HCT116 (cell line): ENCODE measurements around the gene COX10. TPM values are rescaled to one million over a fixed set of nuclear protein-coding genes. Genes with fewer than 3 reads are reported as not detected.

Experiments
- ATAC-seq: fragments of 200-7000 bp; cut with Tn5 transposase; 2 replicates; pipeline ENCODE4 v1.9.1; 2020; ENCODE audit warnings: mild to moderate bottlenecking, moderate library complexity
- BruUV-seq: library from RNA; stranded (reverse); fragments of 400-500 nt; replicated peaks from 2 replicates; lab custom pipeline; 2021; lab: Mats Ljungman, UMichigan
- CTCF ChIA-PET: fragments of 300-600 bp; sonication (Branson Sonifier 250); formaldehyde crosslinking; loops from one replicate; lab custom pipeline; 2021; ENCODE audit warnings: antibody characterized with exemption; lab: Charles Lee
- POLR2A ChIA-PET: fragments of 300-600, 350-600 bp; sonication (Branson Sonifier 250); formaldehyde crosslinking; loops from one replicate; lab custom pipeline; 2021; ENCODE audit warnings: antibody characterized with exemption; lab: Charles Lee
- RAD21 ChIA-PET, 2 experiments: fragments of 300-600 bp; sonication (Branson Sonifier 250); formaldehyde crosslinking; loops; one replicate each; lab custom pipeline; 2023; ENCODE audit warnings: low total read pairs in 2 of 2; ENCODE audit not compliant: uncharacterized antibody in 2 of 2, unreplicated experiment in 2 of 2, low non-redundant PET in 1 of 2; lab: Charles Lee
- DNase-seq: peaks from one replicate; pipeline ENCODE4 v3.0.0-alpha.2; 2010; ENCODE audit warnings: low read depth, low spot score
- H2AFZ ChIP-seq: fragments of 200-600 bp; shearing (Covaris generic), sonication (generic); 2 replicates; pipeline ENCODE4 v1.6.1; 2017; ENCODE audit warnings: low read depth, mixed run types, mixed read lengths, antibody characterized with exemption, low read length; ENCODE audit not compliant: poor library complexity, severe bottlenecking
- H3K27ac ChIP-seq: 2 replicates; pipeline ENCODE4 v1.5.1; 2012; ENCODE audit warnings: low read depth, low read length
- H3K27me3 ChIP-seq: fragments of 200-600 bp; sonication (generic); 2 replicates; pipeline ENCODE4 v1.6.1; 2016; ENCODE audit warnings: mixed run types, low read length, mixed read lengths; ENCODE audit not compliant: insufficient read depth
- H3K36me3 ChIP-seq, 2 experiments: fragments of 200-500 bp in 1 of 2; fragments of 200-600 bp in 1 of 2; sonication (Bioruptor generic) in 1 of 2; sonication (generic) in 1 of 2; 2 replicates each; pipeline versions ENCODE4 v1.5.1 to v1.6.1; 2014 to 2016; ENCODE audit warnings: low read length in 2 of 2, inconsistent platforms in 1 of 2, mixed read lengths in 1 of 2, mixed run types in 1 of 2; ENCODE audit not compliant: insufficient read depth in 2 of 2, control insufficient read depth in 1 of 2
- H3K4me1 ChIP-seq, 2 experiments: fragments of 200-600 bp in 1 of 2; sonication (generic) in 1 of 2; 2 replicates each; pipeline versions ENCODE4 v1.5.1 to v1.6.1; 2012 to 2017; ENCODE audit warnings: low read length in 2 of 2, inconsistent platforms in 1 of 2, mild to moderate bottlenecking in 1 of 2, mixed read lengths in 1 of 2, mixed run types in 1 of 2, moderate library complexity in 1 of 2; ENCODE audit not compliant: insufficient read depth in 2 of 2, control insufficient read depth in 1 of 2
- H3K4me2 ChIP-seq: fragments of 200-600 bp; sonication (generic); 2 replicates; pipeline ENCODE4 v1.6.1; 2017; ENCODE audit warnings: mixed run types, low read length, mixed read lengths
- H3K4me3 ChIP-seq, 2 experiments: fragments of 200-600 bp in 1 of 2; sonication (generic) in 1 of 2; replicated peaks in 1 of 2; 2 replicates each; pipeline ENCODE4 v1.5.1; 2011 to 2016; ENCODE audit warnings: low read length in 2 of 2, control low read depth in 1 of 2, low read depth in 1 of 2, mild to moderate bottlenecking in 1 of 2, mixed read lengths in 1 of 2, mixed run types in 1 of 2
- H3K79me2 ChIP-seq: fragments of 200-600 bp; sonication (generic); 2 replicates; pipeline ENCODE4 v1.6.1; 2017; ENCODE audit warnings: mild to moderate bottlenecking, mixed run types, low read length, moderate library complexity, mixed read lengths; ENCODE audit not compliant: insufficient read depth
- H3K9ac ChIP-seq: fragments of 200-600 bp; sonication (generic); 2 replicates; pipeline ENCODE4 v1.6.1; 2016; ENCODE audit warnings: low read length, mixed read lengths
- H3K9me2 ChIP-seq: fragments of 200-600 bp; sonication (generic), shearing (Covaris generic); 2 replicates; pipeline ENCODE4 v1.6.1; 2017; ENCODE audit warnings: mixed run types, mild to moderate bottlenecking, moderate library complexity; ENCODE audit not compliant: insufficient read depth
- H3K9me3 ChIP-seq, 2 experiments: fragments of 200-500 bp in 1 of 2; fragments of 200-600 bp in 1 of 2; sonication (Bioruptor generic) in 1 of 2; sonication (generic) in 1 of 2; 2 replicates each; pipeline ENCODE4 v1.6.1; 2014 to 2017; ENCODE audit warnings: low read length in 2 of 2, mixed read lengths in 2 of 2, inconsistent platforms in 1 of 2, low read depth in 1 of 2, mild to moderate bottlenecking in 1 of 2, mixed run types in 1 of 2, moderate library complexity in 1 of 2; ENCODE audit not compliant: control insufficient read depth in 1 of 2, insufficient read depth in 1 of 2
- H4K20me1 ChIP-seq: fragments of 200-600 bp; sonication (generic), shearing (Covaris generic); 2 replicates; pipeline ENCODE4 v1.6.1; 2017; ENCODE audit warnings: mixed run types, mild to moderate bottlenecking, moderate library complexity; ENCODE audit not compliant: insufficient read depth
- CBX3 ChIP-seq: IDR thresholded peaks from 2 replicates; pipeline ENCODE4 v1.6.1; 2012; ENCODE audit warnings: low read depth
- EGR1 ChIP-seq: IDR thresholded peaks from 2 replicates; pipeline ENCODE4 v1.6.1; 2012; ENCODE audit warnings: low read depth
- ELF1 ChIP-seq: IDR thresholded peaks from 2 replicates; pipeline ENCODE4 v1.6.1; 2012; ENCODE audit warnings: low read depth, borderline replicate concordance
- JUND ChIP-seq: IDR thresholded peaks from 2 replicates; pipeline ENCODE4 v1.6.1; 2012
- POLR2AphosphoS5 ChIP-seq: IDR thresholded peaks from 2 replicates; pipeline ENCODE4 v1.6.1; 2011; ENCODE audit warnings: mild to moderate bottlenecking, low read depth, low read length, moderate library complexity
- RAD21 ChIP-seq: IDR thresholded peaks from 2 replicates; pipeline ENCODE4 v1.6.1; 2012; ENCODE audit warnings: low read depth, mild to moderate bottlenecking
- REST ChIP-seq: IDR thresholded peaks from 2 replicates; pipeline ENCODE4 v1.6.1; 2012; ENCODE audit warnings: low read depth
- SP1 ChIP-seq: IDR thresholded peaks from 2 replicates; pipeline ENCODE4 v1.6.1; 2012; ENCODE audit warnings: low read depth
- SRF ChIP-seq: IDR thresholded peaks from 2 replicates; pipeline ENCODE4 v1.6.1; 2012; ENCODE audit warnings: low read depth
- intact Hi-C: fragments of 100-400 bp; cut with micrococcal nuclease; formaldehyde crosslinking; loops from 2 replicates; pipeline ENCODE4 v1.10.0; 2022
- total RNA-seq: library from RNA; stranded (reverse); gene quantifications from one replicate; pipeline ENCODE4 v1.2.1, GENCODE V29; 2021; ENCODE audit not compliant: unreplicated experiment
- TF ChIP-seq, protein P1 (sequence below): IDR thresholded peaks from 2 replicates; pipeline ENCODE4 v1.6.1; 2012
- TF ChIP-seq, protein P2 (sequence below), 3 experiments: fragments of 200-600 bp in 1 of 3; sonication (generic) in 1 of 3; IDR thresholded peaks in 2 of 3; conservative IDR thresholded peaks in 1 of 3; 2 replicates each; pipeline ENCODE4 v1.5.1; 2012 to 2017; ENCODE audit warnings: low read depth in 2 of 3, low read length in 2 of 3, antibody characterized with exemption in 1 of 3, borderline replicate concordance in 1 of 3, control low read depth in 1 of 3, mild to moderate bottlenecking in 1 of 3, mixed read lengths in 1 of 3, mixed run types in 1 of 3, moderate library complexity in 1 of 3; ENCODE audit not compliant: insufficient read depth in 1 of 3
- TF ChIP-seq, protein P3 (sequence below): IDR thresholded peaks from 2 replicates; pipeline ENCODE4 v1.6.1; 2012

Gene COX10
- total RNA-seq, 1 experiment from 2014 or later: 22.4 TPM

DNA sequence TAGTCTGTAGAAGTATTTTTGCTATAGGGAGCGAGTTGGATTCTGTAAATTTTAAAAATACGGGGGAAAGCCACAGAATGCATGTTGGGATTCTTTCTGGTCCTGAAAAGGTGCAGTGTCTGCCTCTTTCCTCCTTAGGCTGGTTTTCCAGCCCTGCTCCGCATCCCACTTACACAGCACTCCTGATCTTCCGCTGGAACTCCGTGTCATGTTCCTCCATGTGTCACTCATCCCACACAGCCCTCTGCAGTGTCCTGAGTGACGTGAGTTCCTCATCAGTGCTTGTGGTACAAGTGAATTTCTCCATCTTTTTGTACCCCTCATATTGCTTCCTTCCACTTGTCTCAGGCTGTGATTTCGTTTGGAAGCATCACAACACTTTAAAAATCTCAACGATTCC lies 34.5 kb downstream of the COX10 start (continued):
- TF ChIP-seq, protein P1, sequence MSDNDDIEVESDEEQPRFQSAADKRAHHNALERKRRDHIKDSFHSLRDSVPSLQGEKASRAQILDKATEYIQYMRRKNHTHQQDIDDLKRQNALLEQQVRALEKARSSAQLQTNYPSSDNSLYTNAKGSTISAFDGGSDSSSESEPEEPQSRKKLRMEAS: no peak
- no peak for TF ChIP-seq RAD21
- no peak for TF ChIP-seq JUND

DNA sequence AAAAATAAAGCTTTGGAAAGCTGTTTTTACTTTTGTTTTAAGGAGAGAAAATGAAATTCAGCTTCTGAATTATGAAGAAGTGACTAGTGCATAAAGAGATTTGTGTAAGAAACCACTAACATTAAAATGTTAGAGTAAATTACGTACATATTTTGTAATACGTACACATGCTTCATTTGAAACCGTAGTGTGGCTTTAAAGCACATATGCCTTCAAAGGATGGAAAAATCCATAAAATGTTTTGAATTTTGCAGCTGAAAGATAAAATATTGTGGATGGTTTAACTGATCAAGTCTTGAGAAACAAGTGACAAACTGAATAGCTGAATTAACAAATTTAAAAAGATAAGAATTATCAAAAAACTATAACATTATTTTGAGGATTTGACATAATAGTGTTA lies 35.4 kb downstream of the COX10 start:
- RAD21 ChIA-PET: no interaction called here
- no peak for DNase-seq
- no peaks in the 10 kb centered on the region for H3K9me2 ChIP-seq
- no peak overlapping the region for H2AFZ ChIP-seq
- no peak overlapping the region for H3K4me3 ChIP-seq
- H3K9me3 ChIP-seq: no peaks in the 10 kb centered on the region
- H3K4me1 ChIP-seq: no peaks in the 10 kb centered on the region
- intact Hi-C loops: no loop called here
- POLR2A ChIA-PET: no interaction called here
- H3K4me2 ChIP-seq: no peak overlapping the region
- CTCF ChIA-PET: no interaction called here
- no peak overlapping the region for H3K27ac ChIP-seq
- TF ChIP-seq ELF1: no peak
- no peak for TF ChIP-seq CBX3
- no peak for TF ChIP-seq EGR1
- TF ChIP-seq, protein P1: no peak
- TF ChIP-seq POLR2AphosphoS5: no peak
- TF ChIP-seq, protein P2, sequence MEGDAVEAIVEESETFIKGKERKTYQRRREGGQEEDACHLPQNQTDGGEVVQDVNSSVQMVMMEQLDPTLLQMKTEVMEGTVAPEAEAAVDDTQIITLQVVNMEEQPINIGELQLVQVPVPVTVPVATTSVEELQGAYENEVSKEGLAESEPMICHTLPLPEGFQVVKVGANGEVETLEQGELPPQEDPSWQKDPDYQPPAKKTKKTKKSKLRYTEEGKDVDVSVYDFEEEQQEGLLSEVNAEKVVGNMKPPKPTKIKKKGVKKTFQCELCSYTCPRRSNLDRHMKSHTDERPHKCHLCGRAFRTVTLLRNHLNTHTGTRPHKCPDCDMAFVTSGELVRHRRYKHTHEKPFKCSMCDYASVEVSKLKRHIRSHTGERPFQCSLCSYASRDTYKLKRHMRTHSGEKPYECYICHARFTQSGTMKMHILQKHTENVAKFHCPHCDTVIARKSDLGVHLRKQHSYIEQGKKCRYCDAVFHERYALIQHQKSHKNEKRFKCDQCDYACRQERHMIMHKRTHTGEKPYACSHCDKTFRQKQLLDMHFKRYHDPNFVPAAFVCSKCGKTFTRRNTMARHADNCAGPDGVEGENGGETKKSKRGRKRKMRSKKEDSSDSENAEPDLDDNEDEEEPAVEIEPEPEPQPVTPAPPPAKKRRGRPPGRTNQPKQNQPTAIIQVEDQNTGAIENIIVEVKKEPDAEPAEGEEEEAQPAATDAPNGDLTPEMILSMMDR (IDR thresholded peaks at IDR 0.05 in 2 of 3, conservative IDR thresholded peaks at IDR 0.05 in 1 of 3; ENCODE audit: borderline replicate concordance in 1 of 3, insufficient read depth in 1 of 3, low read depth in 2 of 3, low read length in 2 of 3): no peak
- TF ChIP-seq SP1: no peak
- no peak for TF ChIP-seq REST
- TF ChIP-seq, protein P3, sequence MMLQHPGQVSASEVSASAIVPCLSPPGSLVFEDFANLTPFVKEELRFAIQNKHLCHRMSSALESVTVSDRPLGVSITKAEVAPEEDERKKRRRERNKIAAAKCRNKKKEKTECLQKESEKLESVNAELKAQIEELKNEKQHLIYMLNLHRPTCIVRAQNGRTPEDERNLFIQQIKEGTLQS: no peak
- TF ChIP-seq SRF: no peak
- TF ChIP-seq, all 23 proteins: peak for 0
- no TSS peak for BruUV-seq
- H3K27me3 ChIP-seq: no peaks in the 10 kb centered on the region
- ATAC-seq: no peak
- no peaks in the 10 kb centered on the region for H3K36me3 ChIP-seq
- no peak overlapping the region for H3K9ac ChIP-seq
- no peaks in the 10 kb centered on the region for H4K20me1 ChIP-seq
- H3K79me2 ChIP-seq: peaks cover 33% of the 10 kb centered on the region
